Skin epidermis (tissue), 12 donors: ENCODE results near the gene SERHL2.
"Not testable (repeated sequence)": the region's sequence is repeated elsewhere in the genome, so short reads cannot be mapped to it uniquely, and the experiment has no call there.

Source experiments
- H3K27ac ChIP-seq, 21 experiments: fragments of 200-600 bp; sonication (generic) in 11 of 21; one replicate each; pipeline ENCODE4 v1.5.0; 2020; ENCODE audit warnings: mild to moderate bottlenecking in 3 of 21, inconsistent platforms in 2 of 21, moderate library complexity in 2 of 21
- H3K4me3 ChIP-seq, 7 experiments: fragments of 200-600 bp; sonication (generic) in 2 of 7; one replicate each; pipeline ENCODE4 v1.5.0; 2020; ENCODE audit warnings: inconsistent platforms in 2 of 7, mild to moderate bottlenecking in 2 of 7, moderate library complexity in 1 of 7

The SERHL2 gene

GRCh38 chr22:42553475-42554361, at the start of gene SERHL2:
Gene SERHL2 (plus strand): TSS chr22:42553956. CDS start chr22:42554021, 65 bp downstream.
- Histone ChIP-seq H3K4me3 (peak within 1 kb of the TSS; percentile 30 to 46 (median 36)), H3K27ac (peak within 1 kb of the TSS in 10 of 21 experiments; percentile 18 to 74 (median 53))

GRCh38 chr22:42508327-42508974, 45.3 kb upstream of the SERHL2 start:
- not testable (repeated sequence) for H3K27ac ChIP-seq, H3K4me3 ChIP-seq

GRCh38 chr22:42508975-42509364, 44.8 kb upstream of the SERHL2 start:
- not testable (repeated sequence) for H3K27ac ChIP-seq, H3K4me3 ChIP-seq

GRCh38 chr22:42509548-42509947, 44.2 kb upstream of the SERHL2 start:
- Histone ChIP-seq H3K27ac (no peak overlapping the region), H3K4me3 (no peak overlapping the region)

GRCh38 chr22:42511401-42511891, 42.3 kb upstream of the SERHL2 start:
- no peak overlapping the region for H3K27ac ChIP-seq
- no peak overlapping the region for H3K4me3 ChIP-seq

- not testable (repeated sequence) for H3K27ac ChIP-seq, H3K4me3 ChIP-seq
These were observed 41.3 kb upstream of the SERHL2 start for GRCh38 chr22:42512273-42512990.

- not testable (repeated sequence) for H3K4me3 ChIP-seq, H3K27ac ChIP-seq
These were observed 39.4 kb upstream of the SERHL2 start for GRCh38 chr22:42514331-42514730.

GRCh38 chr22:42515304-42515703, 38.5 kb upstream of the SERHL2 start:
- not testable (repeated sequence) for H3K27ac ChIP-seq, H3K4me3 ChIP-seq

GRCh38 chr22:42515896-42516295, 37.9 kb upstream of the SERHL2 start:
- H3K4me3 ChIP-seq = no peak overlapping the region
- H3K27ac ChIP-seq = no peak overlapping the region

GRCh38 chr22:42517103-42517502, 36.7 kb upstream of the SERHL2 start:
- H3K4me3 ChIP-seq, H3K27ac ChIP-seq: not testable (repeated sequence)

GRCh38 chr22:42518638-42519524, 34.9 kb upstream of the SERHL2 start:
- H3K4me3 ChIP-seq = peak overlapping the region; percentile 66 to 97 (median 89)
- peak overlapping the region; percentile 44 to 95 (median 88) for H3K27ac ChIP-seq

GRCh38 chr22:42519525-42520401, 34.0 kb upstream of the SERHL2 start, which contains the start of gene RRP7A:
Gene RRP7A (minus strand): TSS chr22:42519796. CDS start chr22:42519786, 10 bp downstream.
- Histone ChIP-seq H3K4me3 (peak within 1 kb of the TSS; percentile 66 to 97 (median 89)), H3K27ac (peak within 1 kb of the TSS; percentile 44 to 95 (median 88))

GRCh38 chr22:42521228-42521546, 32.6 kb upstream of the SERHL2 start:
- H3K4me3 ChIP-seq = no peak overlapping the region
- no peak overlapping the region for H3K27ac ChIP-seq

GRCh38 chr22:42522546-42522945, 31.2 kb upstream of the SERHL2 start:
- H3K4me3 ChIP-seq = no peak overlapping the region
- no peak overlapping the region for H3K27ac ChIP-seq

GRCh38 chr22:42528591-42529307, 25.0 kb upstream of the SERHL2 start:
- Histone ChIP-seq H3K4me3 (no peak overlapping the region), H3K27ac (no peak overlapping the region)

- not testable (repeated sequence) for H3K27ac ChIP-seq, H3K4me3 ChIP-seq
These were observed 24.3 kb upstream of the SERHL2 start for GRCh38 chr22:42529435-42529834.

- not testable (repeated sequence) for H3K27ac ChIP-seq, H3K4me3 ChIP-seq
These were observed 22.2 kb upstream of the SERHL2 start for GRCh38 chr22:42531401-42532084.
